ENCODE data around the gene FOXC2.
A peak's percentile ranks its signal among the peaks of the same experiment; 100 is the strongest.

The FOXC2 gene

DNA sequence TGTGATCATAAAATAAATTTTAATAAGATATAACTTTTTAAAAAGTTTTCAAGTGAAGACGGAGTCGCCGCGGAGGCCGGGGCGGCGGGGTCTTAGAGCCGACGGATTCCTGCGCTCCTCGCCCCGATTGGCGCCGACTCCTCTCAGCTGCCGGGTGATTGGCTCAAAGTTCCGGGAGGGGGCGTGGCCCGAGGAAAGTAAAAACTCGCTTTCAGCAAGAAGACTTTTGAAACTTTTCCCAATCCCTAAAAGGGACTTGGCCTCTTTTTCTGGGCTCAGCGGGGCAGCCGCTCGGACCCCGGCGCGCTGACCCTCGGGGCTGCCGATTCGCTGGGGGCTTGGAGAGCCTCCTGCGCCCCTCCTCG lies at the start of gene FOXC2:
FOXC2 (plus strand) TSS at position 229 of the 365 bp plus-strand sequence. CDS start 507 bp downstream, outside the sequence.
- DNase-seq (ENCODE audit: low spot score): peak; percentile 97

DNA sequence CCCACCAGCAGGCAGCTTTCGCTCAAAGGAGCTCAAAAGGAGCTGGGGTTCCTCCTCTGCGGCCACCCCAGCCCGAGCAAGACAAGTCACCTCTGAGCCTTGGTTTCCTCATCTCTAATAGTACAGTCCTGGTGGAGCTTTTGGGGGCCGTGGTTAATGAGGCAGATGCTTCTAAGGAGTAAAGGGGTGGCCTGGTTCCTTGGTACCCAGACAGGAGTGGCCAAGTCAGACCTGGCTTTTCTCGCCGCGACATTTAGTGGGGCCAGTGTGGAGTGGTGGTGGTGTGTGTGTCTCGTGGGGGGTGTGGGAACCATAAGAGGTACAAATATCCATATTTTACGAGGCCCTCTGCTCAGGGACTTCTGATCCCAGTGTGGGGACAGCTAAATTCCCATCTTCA lies 49.6 kb upstream of the FOXC2 start:
- no peak for DNase-seq (ENCODE audit: low spot score)

DNA sequence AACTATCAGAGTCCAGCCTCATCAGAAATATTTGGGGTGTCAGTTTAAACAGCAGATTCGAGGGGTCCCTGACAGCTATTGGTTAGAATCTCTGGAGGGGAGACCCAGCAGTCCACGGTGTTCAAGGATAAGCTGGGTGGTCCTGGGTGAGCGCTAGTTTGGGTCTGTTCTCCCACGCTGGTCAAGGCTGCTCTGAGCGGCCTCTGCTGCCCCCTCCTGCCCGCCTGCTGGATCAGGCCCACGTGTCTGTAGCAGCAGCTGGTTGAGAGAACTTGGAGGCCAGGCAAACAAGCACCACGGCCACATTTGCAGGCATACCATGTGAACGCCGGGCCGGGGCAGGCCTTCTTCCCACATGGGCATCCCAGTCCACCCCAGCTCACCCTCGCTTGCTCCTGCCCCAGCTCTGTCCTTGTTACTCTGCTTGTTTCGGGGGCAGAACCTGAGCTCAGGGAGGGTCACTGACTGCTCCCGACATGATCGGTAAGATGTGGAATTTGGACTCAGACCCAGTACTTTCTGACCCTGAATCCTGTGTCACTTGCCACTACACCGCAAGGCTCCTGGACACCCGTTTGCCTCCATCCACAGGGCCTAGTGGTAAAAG lies 48.9 kb upstream of the FOXC2 start:
- peak; percentile 85 for DNase-seq (ENCODE audit: low spot score)

DNA sequence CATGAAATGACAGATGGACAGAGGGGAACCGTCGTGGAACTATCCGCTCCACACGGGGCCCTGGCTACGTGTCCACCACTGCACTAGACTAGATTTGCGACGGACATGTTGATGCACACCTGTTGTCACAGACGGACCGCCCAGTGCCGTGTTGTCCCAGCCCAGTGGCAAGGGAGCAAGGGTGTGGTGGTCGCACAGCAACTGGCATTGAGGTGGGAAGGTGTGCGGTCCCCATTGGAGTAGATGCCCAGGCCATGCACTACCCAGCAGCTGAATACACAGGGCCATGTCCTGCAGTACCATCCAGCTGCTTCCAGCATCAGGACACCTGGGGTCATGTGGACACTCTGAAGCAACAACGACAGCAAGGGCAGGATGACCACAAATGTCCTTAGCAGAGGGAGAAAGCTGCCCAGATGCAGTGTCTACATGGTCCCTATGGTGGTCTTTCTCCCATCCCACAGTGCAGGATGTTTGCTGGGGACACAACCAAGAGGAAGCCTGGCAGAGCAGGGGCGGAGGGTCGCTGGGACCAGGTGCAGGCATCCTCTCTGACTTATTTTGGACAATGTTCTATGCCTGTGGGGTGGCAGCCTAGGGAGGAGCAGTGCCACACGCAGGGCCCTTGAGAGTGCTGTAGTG lies 47.5 kb upstream of the FOXC2 start:
- DNase-seq (ENCODE audit: low spot score): no peak

DNA sequence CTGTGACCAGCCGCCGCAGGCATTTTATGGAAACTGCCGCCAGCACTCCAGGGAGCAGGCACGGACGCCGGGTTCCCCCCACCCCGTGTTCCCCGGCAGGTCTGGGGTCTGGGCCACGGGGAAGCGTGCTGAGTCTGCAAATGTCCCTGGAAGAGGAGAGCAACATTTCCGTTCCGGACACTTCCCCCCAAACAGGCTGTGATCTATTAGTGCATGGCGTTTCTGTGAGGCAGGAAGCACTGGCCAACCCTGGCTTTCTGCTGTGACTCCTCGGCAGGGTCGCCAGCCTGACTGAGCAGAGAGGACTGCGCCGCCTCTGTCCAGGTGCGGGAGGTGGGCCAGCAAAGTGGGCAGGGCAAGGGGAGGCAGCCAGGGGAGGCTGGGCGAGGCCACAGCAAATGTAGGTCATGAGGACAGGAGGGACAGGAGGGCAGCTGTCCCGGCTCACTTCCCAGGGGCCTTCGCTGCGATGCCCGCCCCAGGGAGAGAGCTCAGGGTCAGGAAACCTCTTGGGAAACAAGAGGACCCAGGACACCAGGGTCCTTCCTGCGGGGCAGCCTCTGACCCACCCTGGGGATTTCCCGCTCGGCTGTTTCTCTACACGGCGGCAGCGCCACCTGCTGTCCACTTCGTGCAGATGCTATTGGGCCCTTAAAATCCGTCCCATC lies 46.8 kb upstream of the FOXC2 start:
- DNase-seq (ENCODE audit: low spot score): peak; percentile 82

DNA sequence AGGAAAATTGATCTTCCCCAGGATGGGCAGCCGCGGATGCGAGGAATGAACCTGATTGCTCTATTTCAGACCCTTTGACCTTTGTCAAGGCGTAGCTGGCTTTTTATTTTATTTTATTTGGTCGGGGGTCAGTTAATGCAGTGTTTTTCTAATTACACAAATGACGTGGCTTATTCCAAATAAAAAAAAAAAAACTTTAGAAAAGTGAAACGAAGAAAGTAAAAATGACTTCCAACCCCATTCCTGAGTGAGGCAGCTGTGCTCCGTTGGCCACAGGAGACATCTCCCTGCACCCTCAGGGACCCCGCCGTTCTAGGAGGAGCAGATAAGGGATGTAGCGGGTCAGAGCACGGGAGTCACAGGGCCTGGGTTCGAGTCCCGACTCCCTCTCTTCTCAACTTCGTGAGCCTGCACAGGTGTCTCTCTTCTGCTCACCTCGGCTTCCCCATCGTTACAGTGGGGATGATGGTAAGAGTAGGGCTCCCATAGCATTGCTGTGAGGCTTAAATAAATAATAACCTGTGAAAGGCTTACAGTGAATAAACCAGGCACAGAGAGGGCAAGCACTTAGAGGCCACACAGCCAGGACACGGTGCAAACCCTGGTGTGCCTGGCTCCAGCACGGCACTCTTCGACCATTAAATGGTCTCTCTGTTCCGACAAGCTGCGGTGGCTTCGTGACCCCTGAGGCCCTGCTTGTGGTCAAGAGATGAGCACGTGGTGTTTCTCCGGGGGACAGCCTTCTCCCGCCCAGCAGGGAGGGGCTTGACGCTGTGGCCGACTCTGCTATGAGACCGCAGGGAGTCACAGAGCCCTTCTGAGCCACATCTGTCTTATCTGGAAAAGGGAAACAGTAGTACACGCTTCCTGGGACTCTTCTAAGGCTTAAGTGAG lies 46.1 kb upstream of the FOXC2 start:
- peak; percentile 69 for DNase-seq (ENCODE audit: low spot score)

DNA sequence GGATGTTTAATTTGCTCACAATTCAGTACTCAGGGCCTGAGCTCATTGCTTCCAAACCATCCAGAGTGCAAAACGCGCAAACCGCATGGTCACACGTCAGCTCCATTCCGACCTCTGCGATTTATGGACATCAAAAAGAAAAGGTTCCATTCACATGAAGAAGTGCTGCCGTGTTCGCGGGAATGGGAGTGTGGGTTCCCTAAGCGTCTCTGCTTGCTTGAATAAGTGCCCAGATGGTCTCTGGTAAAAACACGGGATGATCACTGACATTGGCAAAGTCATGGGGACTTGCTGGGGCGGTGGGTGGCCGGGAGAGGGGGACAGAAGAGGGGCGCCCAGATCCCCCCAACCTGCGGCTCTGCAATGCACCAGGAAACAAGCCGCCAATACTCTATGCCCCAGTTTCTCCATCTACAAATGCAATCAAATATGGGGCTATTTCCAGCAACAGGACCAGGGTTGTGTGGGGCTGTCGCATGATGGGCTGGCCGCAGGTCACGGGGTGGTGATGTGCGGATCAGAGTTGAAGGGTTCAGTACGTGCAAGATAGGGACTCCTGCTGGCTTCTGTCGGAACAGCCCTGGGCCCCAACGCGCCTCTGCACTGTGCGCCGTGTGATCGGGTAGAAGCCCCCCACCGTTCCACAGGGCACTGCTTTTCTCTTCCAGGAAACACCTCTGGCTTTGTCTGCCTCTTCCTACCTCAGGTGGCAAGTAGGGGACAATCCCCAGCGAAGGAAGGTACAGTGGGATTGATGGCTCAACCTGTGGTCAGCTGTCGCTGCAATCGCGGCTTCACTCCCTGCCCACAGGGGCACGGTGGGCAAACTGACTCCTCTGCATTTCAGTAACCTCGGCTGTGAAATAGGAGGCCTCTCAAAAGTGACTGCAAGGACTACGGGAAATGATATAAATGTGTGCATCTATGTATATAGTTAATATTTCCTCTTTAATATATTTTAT lies 45.1 kb upstream of the FOXC2 start:
- DNase-seq (ENCODE audit: low spot score): no peak

DNA sequence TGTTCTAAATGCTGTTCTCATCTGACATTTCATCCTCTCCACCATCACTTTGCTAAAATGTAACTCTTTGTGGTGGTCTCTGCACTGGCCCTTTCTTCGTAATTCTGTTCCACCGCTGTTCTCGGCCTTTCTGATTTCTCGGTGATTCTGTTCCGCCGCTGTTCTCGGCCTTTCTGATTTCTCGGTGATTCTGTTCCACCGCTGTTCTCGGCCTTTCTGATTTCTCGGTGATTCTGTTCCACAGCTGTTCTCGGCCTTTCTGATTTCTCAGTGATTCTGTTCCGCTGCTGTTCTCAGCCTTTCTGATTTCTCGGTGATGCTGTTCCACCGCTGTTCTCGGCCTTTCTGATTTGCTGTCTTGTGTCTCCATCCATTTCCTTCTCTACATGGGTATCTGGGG lies 44.0 kb upstream of the FOXC2 start:
- no peak for DNase-seq (ENCODE audit: low spot score)

DNA sequence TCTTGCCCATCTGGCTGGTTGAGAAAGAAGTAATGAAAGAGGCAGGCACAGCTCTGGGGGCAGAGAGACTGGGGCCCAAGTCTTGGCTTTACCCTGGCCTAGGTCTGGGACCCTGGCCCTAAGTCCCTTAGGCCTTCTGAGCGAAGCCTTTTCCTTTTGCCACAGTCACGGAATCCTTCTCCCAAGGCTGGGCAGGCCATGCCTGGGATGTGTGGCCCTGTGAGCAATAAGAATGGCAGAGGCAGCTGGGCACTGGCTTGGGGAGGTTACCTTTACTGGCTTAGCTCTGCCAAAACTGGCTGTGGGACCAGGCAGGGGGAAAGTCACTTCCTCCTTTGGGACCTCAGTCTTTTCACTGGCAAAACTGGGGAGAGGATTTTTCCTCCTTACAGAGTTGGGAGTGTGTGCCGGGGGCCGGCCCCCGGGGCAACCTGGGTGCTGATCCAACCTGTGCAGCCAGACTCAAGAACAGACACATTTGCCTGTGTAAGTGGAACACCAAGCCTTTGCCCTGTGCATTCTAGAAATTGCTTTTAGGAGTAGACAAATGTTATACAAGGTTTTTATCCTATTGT lies 43.4 kb upstream of the FOXC2 start:
- no peak for DNase-seq (ENCODE audit: low spot score)

DNA sequence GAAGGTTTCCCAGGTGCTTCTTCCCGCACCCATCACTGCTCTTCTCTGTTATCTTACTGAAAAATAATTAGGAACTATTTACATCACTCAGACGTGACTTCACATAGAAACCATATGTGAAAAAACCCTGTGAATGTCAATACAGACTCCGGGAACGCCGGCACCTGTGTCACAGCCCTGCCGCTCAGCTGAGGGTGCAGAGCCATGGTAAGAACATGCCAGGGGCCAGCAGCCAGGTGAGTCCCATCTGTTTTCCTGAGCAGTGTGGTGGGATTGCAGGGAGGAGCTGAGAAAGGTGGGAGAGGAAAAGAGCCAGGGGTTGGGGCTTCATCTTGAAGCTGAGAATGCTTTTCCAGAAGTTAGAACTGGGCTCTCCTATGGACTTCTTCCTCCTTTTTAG lies 42.6 kb upstream of the FOXC2 start:
- DNase-seq (ENCODE audit: low spot score): no peak

DNA sequence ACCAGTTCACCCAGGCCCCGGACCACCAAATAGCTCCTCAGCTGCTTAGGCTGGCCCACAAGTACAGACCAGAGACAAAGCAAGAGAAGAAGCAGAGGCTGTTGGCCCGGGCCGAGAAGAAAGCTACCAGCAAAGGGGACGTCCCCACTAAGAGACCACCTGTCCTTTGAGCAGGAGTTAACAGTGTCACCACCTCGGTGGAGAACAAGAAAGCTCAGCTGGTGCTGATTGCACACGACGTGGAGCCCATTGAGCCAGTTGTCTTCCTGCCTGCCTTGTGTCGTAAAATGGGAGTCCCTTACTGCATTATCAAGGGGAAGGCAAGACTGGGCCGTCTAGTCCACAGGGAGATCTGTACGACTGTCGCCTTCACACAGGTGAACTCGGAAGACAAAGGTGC lies 40.9 kb upstream of the FOXC2 start:
- no peak for DNase-seq (ENCODE audit: low spot score)

DNA sequence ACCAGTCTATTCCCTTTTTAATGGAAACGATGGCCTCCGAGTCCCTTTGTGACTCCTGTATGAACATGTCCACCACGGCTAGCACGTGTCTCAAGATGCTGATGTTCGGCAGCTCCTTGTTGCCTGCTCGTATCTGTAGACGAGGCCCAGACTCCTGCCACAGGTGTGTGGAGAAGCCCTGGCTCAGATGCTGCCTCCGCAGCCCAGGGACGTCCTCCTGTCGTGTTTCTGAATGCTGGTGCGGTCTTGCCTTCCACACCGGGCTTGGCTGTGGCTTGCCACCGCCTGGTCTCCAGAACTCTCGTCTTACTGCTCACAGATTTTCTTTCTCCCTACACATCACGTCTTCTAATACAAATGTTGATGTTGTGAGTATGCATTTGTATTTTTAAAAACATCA lies 39.3 kb upstream of the FOXC2 start:
- no peak for DNase-seq (ENCODE audit: low spot score)

DNA sequence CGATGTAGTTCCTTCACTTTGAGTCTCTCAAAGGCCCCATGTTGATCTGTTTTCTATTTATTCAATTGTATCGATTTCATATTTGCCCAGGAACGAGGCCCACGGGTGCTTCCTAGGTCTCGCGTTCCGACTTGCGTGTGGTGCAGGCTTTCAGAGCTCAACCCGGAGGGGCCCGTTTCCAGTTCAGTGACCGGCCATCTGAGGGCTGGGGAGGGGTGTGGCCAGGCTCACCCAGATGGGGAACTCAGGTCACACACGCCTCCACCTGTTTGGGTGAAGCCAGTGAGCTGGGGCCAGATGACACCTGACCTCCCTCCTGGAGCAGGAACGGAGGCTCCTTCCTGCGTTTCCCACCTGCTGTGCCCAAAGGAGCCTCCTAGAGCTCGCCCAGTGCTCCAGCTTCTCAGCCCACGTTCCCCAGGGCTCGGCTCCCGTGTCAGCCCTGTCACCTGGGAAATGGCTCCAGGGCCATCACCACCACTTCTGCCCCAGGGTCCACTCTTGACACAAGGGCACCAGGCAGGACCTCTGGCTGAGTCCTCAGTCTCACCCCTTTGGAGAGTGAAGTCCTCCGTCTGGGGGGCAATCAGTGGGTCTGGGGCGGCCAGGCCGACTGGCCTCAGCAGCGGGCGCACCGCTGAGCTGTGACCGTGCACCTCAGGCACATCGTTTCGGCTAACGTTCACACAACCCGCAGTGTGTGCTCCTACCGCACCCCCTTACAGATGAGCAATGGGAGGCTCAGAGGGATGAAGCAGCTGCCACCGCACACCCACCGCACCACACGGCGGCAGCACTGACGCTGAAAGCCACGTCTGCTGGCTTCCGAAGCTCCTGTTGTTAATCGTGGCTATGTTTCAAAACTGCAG lies 38.3 kb upstream of the FOXC2 start:
- DNase-seq (ENCODE audit: low spot score): no peak

DNA sequence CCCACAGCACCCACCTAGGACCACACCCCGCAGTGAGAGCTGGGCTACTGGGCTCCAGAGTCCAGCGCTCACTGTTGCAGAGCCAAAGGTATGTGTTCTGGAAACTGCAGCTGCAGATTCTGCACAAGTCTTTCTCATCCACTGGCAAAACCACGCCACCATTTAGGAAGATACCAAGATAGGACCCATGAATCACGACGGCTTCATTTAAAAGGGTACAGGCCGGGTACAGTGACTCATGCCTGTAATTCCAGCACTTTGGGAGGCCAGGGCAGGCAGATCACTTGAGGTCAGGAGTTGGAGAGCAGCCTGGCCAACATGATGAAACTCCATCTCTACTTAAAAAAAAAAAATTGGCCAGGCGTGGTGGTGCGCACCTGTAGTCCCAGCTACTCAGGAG lies 37.5 kb upstream of the FOXC2 start:
- DNase-seq (ENCODE audit: low spot score): no peak

DNA sequence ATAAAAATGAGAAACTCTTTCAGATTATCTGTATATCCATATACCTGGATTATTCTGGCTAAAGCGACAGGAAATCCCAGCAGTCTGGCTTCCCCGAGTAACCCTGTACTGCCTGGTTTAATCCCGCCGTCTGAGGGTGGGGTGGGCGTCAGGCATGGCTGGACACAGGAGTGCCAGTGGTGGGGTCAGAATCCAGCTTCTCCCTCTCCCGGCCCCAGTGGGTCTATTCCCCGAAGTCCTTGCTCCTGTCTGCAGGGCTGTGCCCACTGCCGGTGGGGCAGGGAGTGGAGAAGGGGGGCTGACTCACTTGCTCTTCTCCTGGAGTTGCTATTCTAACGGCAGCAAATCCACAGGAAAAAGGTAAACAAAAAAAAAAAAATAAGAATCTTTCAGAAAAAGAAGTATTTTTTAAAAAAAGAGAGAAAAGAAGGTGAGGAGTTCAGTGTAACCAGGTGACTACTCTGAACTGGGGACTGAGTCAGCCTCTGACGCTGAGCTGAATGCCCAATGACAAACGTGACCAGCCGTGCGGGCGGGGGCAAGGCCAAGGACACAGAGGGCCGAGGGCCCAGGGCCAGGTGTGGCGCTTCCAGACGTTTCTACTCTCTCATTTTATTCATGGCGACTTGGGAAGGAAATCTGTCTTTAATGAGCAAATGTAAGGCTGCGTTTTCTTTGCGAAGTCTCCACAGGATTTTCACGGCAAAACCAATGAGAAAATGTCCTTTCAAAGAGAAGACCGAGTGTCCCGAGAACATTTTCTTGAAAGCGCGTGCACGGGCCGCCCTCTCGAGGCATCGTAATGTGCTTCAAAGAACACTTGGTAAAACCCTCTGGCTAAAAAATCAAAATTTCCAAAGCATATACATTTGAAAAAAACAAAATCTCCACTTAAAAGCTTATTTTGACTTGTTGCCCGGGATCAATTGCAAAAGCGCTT lies 36.1 kb upstream of the FOXC2 start:
- no peak for DNase-seq (ENCODE audit: low spot score)

DNA sequence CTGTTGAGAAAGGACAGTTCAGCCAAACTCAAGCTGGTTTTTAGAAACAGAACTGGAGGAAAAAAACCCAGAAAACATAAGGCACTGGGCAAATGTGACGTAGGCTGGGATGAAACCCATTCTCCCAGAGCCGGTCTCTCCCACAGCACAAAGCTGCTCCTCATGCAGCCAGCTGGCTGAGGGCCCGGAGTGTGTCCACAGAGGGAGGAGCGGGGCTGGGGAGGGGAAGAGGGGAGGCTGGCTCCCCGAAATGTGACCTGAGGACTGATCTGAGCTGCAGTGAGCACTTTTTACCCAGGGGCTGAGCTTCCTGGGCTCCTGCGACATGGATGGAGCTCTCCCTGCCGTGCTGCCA lies 35.5 kb upstream of the FOXC2 start:
- DNase-seq (ENCODE audit: low spot score): no peak

DNA sequence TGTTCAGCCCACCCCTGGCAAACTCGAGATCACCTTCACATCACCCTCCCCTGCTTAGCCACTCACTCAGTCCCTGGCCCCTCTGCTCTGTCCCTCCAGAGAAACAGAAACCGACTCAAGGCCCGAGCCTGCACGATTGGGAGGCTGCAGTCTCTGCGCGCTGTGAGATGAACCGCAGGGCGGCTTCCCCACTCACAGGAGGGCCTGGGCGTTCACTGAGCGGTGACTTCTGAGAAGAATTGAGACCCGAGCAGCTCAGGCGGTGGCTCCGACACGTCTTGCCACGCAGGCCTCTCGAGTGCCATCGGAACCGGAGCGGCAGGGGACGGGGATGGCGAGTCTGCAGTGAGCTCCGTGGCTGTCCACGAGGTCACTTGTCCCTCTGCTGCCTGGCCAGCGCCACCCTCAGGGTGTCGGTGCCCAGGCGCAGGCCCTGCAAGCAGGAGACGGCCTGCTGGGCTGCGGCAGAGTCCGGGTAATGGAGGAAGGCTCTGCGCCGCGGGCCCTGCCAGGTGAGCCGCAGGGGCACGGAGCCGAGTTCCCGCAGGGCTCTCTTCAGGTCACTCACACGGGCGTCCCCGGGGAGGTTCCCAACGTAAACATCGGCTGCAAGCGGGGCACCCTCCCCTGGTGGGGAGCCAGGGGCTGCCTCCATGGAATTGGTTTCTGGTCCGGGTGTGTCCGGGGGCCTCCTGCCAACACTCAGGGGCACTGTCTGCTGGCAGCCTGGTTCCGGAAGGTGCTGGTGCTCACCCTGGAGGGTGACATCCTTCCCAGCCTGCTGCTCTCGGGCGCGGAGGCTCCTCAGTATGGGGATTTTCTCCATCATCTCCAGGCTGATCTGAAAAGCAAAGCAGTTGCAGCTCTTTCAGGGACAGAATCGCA lies 34.7 kb upstream of the FOXC2 start:
- DNase-seq (ENCODE audit: low spot score): no peak

DNA sequence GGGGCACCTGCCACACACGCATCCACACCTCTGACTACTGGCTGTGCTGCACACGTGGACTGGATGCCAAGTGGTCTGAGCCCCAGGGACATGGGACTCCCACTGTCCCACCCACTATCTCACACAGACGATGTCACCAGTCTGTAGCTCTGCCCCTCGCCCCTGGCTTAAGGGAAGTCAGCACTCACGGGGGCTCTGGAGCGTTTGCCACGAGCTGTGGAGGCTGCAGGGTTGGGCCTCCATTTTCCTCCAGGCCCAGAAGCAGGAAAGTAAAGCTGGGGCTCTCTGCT lies 34.2 kb upstream of the FOXC2 start:
- no peak for DNase-seq (ENCODE audit: low spot score)
